Daoy (cell line): ENCODE results near the gene SCYL2. TPM values are rescaled to one million over a fixed set of nuclear protein-coding genes. Genes with fewer than 3 reads are reported as not detected.

Source experiments
- DNase-seq: peaks from one replicate; pipeline ENCODE4 v3.0.0-alpha.2; 2015; ENCODE audit warnings: low read depth
- total RNA-seq: library from RNA; depleted of rRNA; stranded (reverse); fragments of >200 nt; shearing (Covaris generic); gene quantifications from 2 replicates; pipeline ENCODE4 v1.2.3, GENCODE V29; 2014; rRNA removed

SCYL2 gene
- total RNA-seq, 1 experiment from 2014 or later = 39.3 TPM

- DNase-seq = no peak
These were observed 106.1 kb downstream of the SCYL2 start for GRCh38 chr12:100372853-100373640.

- peak; percentile 56 for DNase-seq
These were observed 108.2 kb downstream of the SCYL2 start for GRCh38 chr12:100375038-100375735.

GRCh38 chr12:100376161-100376560, 109.2 kb downstream of the SCYL2 start:
- DNase-seq = no peak

- no peak for DNase-seq
These were observed 114.4 kb downstream of the SCYL2 start for GRCh38 chr12:100381379-100381778.

GRCh38 chr12:100382338-100382737, 115.4 kb downstream of the SCYL2 start:
- DNase-seq = peak; percentile 29

- DNase-seq = no peak
These were observed 116.9 kb downstream of the SCYL2 start for GRCh38 chr12:100383586-100384558.

- DNase-seq = no peak
These were observed 117.6 kb downstream of the SCYL2 start for GRCh38 chr12:100384559-100384935.

GRCh38 chr12:100388382-100388781, 121.4 kb downstream of the SCYL2 start:
- DNase-seq = no peak

Other genes with a start within 250 kb of the SCYL2 start
- gene BLTP3B, start 124.3 kb upstream of the SCYL2 start, total RNA-seq = 25.8 and 26.3 TPM in 2 replicates
- 57.4 and 57.7 TPM in 2 replicates for gene ACTR6, start 66.4 kb upstream of the SCYL2 start, total RNA-seq
- gene DEPDC4, start 98 bp upstream of the SCYL2 start, total RNA-seq = 1.1 and 2.4 TPM in 2 replicates
- gene SLC17A8, start 89.9 kb downstream of the SCYL2 start, total RNA-seq = not detected in 2 replicates
- not detected in 2 replicates for gene NR1H4, start 206.7 kb downstream of the SCYL2 start, total RNA-seq